ENCODE data around the gene CST9L.

- no peak for TF ChIP-seq POLR2AphosphoS5 (IDR thresholded peaks at IDR 0.05; ENCODE audit: low read depth, low read length)
- TF ChIP-seq POLR2A (IDR thresholded peaks at IDR 0.05; ENCODE audit: low read depth, low read length): no peak
- TF ChIP-seq TAF1 (IDR thresholded peaks at IDR 0.05; ENCODE audit: low read depth, low read length): no peak
Measured at GRCh38 chr20:23566199-23566932, 1.9 kb downstream of the CST9L start.

Measured in GM12891 (cell line).